ENCODE results near the gene CCDC175.
A peak's percentile ranks its signal among the peaks of the same experiment; 100 is the strongest.

The CCDC175 gene

GRCh38 chr14:59576332-59577294, at the start of gene CCDC175:
Gene CCDC175, minus strand, starts transcription at chr14:59576812. Its CDS starts 37 bp downstream, at chr14:59576775.
- peak; percentile 87 for DNase-seq

DNA sequence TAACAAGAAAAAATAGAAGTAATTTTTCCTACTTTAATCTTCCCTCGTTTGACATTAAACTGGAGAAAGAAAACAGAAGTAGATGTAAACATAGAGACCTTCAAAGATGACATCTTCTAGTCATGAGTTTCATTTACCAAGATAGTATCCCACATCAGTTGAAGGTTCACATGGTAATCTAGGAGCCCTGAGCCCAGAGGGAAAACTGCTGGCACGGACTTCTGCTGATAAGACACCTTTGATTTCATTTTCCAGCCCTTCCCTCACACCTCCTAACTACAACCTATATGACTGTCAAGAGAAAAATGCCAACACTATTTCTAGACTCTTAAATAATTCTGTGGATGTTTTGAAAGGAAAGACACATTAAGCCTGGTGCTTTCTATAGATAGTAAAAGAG, 46.0 kb upstream of the CCDC175 start:
- ATAC-seq, result no peak
- no peak for DNase-seq

More at GRCh38 chr14:59576332-59577294, at the start of gene CCDC175:
- ATAC-seq, result peak; percentile 97

DNA sequence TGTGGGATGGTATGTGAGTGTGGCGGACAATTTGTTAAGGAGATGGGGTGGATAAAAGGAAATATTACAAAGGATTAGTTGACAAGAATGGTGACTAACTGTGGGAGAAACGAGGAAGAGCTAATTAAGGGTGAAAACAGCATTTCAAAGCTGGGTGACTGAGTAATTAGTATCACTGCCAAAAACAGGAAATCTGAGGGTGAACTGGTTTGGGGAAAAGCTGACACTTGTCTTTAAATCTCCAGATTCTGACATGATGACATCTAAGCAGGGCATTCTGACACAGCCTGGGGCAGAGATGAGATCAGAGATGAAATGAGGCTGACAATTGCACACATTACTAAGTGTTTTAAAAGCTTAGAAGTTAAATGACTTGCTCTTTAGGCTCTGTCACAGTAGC, 42.4 kb upstream of the CCDC175 start:
- no peak for DNase-seq
- no peak for ATAC-seq

DNA sequence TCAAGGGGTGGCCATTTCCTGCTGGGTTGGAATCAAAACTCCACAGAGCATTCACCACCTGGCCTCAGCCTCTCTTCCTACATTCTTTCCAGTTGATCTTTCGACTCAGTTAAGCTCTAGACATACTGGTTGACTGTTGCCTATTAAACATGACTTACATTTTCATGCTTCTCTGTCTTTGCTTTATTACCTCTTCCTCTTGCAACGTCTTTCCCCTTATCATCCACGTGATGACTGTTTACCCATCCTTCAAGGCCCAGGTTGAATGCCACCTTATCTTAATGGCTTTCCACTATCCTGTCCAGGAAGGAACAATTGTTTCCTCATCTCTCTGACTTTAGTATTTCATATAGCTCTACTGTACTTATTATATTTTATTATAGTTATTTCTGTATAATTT, 24.4 kb upstream of the CCDC175 start:
- no peak for DNase-seq
- no peak for ATAC-seq

DNA sequence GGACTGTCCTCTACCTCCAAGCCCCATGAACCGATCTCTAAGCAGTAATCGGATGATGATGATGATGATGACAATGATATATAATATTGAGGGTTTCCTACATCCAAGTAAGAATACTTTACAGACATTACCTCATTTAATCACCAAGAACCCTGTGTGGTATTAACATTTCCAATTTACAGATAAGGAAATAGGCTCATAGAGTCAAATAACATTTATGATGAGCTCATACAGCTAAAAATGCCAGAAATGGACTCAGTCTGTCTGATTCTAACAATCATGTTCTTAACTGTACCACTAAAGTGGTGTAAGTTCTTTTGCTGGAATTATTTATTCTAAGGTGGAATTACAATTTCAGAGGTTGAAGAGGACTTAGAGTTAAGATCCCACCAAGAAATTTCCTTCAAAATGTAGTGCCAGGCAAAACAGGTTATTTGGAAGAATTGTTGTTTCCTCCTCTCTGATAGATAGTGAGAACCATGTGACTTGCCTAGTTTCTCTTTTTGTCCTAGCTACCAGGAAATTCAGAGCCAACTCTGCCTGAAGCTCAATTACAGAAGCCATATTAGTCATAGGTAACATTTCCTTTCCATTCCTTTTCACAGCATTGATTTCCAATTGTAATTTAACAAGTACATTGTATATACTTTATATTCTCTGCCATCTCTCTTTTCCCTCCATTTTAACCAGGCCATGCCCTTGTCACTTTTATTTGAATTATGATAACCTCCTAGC, 23.8 kb upstream of the CCDC175 start:
- ATAC-seq (no peak), DNase-seq (no peak)

GRCh38 chr14:59595071-59595470, 18.5 kb upstream of the CCDC175 start:
- ATAC-seq (no peak), DNase-seq (no peak)

GRCh38 chr14:59591641-59592370, 15.2 kb upstream of the CCDC175 start:
- DNase-seq (no peak), ATAC-seq (no peak)

- ATAC-seq, result no peak
- no peak for DNase-seq
Observed at GRCh38 chr14:59588101-59588500, 11.5 kb upstream of the CCDC175 start.

DNA sequence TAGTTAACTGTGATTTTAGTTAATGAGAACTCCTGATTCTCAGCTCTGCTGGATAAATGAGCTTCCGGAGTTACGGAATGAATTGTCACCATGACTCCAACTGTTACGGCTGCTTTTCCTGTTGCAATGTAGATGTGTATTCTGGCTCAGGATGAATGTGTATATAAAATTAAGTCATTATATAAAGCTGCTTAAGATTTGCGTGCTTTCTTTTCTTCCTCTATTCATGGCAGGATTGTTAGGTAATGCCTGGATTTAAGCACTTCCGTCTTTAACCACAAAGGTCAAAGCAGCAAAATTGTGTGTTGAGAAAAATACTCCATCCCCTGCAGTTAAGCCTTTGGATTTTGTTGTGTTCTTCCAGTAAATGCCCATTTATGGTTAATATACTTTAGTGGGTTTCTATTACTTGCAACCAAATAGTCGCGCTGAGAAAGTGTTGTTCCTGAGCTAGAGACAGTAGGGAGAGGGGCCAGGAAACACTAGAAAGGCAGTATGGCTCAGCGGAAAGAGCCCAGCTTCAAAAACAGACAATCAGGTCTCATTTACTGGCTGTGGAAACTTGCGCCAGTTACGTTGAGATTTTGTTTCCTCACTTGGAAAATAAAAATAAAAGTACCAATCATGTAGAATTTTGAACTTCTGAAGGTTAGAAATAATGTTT, 9.4 kb upstream of the CCDC175 start:
- no peak for ATAC-seq
- DNase-seq, result no peak

DNA sequence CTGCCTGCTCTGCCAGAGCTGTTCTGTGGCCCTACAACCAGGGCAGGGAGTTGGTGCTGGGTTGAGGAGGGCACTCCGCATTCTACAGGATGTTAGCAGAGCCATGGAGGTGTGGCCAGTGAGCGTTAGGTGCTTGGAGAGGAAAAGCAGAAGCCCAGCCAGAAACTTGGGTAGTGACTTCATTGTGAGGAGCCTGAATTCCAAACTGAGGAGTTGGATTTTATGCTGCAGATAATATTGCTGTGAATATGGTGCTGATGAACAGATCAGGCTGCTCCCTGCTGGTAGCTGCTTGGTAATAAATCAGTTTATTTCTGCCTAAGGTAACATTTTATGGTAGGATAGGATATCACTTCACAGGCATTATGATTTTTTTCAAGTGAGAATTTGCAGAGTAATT, 7.1 kb upstream of the CCDC175 start:
- ATAC-seq, result no peak
- no peak for DNase-seq

- no peak for ATAC-seq
- no peak for DNase-seq
Observed at GRCh38 chr14:59582845-59583509, 6.4 kb upstream of the CCDC175 start.

DNA sequence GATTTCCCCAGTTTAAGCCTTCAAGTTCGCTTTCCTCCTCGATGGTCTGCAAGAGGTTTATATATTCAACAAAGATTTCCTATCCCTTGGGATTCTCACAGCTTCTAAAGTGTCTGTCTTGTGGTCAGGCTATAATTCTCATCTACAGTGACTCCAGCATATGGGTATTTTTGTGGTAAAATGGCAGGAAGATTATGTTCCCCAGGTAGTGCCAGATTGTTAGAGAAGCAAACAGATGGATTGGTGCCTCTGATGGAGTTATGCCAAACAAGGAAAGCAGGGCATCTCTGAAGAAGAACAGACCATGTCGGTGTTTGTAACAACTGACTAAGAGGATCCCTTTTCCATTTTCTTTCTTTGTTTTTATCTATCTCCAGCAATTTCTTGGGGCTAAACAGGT, 5.5 kb upstream of the CCDC175 start:
- DNase-seq, result no peak
- ATAC-seq, result no peak

DNA sequence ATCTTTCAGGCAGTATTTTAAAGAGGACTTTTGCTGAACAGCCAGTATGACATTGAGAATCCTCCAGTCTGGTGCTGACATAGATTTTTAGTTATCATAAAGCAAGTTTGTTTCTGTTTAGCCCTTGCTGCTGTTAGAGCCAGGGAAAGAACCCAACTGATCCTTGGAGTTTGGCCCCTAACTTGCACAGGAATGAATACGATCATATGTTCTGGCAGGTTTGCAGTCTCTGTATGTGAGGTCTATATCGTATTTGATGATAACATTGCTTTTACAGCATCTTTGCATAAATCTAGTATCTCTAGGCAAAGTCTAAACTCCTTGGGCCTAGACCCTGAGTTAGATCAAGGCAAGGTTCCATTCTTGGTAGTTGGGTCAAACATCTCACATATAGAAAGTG, 4.3 kb upstream of the CCDC175 start:
- DNase-seq (no peak), ATAC-seq (no peak)

GRCh38 chr14:59570122-59570521, 6.5 kb downstream of the CCDC175 start:
- no peak for DNase-seq

DNA sequence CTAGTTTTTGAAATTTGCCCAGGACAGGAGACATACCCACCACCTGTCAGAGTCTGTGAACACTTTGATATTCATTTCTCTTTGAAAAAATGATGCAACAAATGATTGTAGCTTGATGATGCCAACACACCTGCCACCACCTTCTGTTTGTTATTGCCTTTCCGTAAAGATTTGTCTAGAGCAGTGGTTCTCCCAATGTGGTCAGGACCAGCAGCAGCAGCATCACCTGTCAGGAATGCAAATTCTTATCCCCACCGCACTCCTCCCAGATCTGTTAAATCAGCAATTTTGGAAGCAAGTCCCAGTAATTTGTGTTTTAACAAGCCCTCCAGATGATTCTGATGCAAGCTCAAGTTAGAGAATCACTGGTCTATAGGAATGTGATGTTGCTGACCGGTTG, 9.9 kb downstream of the CCDC175 start:
- no peak for ATAC-seq
- no peak for DNase-seq

More at GRCh38 chr14:59570122-59570521, 6.5 kb downstream of the CCDC175 start:
- ATAC-seq, result no peak

DNA sequence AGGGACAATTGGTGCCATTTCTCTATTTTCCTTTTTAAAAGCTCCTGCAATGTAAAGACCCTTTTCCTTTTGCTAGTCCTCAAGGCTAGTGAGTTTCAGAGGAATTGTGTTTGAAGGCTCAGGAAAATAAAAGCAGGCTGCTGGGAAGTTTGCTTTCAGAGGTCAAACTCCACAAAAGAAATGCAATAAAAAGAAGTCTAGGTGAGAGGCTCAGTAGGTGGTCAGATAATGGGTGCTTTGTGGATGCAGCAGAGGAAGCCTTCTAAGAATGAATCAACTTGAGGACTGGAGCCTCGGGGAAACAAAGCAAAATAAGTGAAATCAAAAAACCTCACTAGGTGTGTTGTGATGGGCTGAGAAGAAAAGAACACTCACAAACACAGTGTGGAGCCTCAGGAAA, 10.3 kb downstream of the CCDC175 start:
- DNase-seq (no peak), ATAC-seq (no peak)

- no peak for ATAC-seq
- no peak for DNase-seq
Observed at GRCh38 chr14:59565087-59565486, 11.5 kb downstream of the CCDC175 start.

DNA sequence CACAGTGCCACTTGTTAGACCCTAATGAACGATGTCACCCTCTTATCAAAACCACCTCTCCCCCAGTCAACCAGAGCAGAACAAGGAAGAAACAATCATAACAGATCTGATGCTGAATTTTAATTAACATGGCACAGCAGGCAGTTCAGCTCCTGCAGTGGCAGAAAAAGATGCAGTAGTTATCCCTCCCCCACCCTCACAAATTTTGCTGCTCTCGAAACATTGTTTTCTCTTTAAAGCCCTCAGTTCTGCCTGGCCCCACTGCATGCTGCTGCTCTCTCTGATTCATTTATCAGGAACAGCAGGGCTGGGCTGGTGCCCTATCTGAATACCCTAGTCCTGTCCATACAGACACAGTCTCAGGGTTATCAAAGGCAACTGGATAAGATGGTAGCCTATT, 12.2 kb downstream of the CCDC175 start:
- no peak for ATAC-seq
- DNase-seq, result no peak

GRCh38 chr14:59547310-59547709, 29.3 kb downstream of the CCDC175 start:
- ATAC-seq (no peak), DNase-seq (no peak)

GRCh38 chr14:59543873-59544272, 32.7 kb downstream of the CCDC175 start:
- ATAC-seq (no peak), DNase-seq (no peak)

GRCh38 chr14:59541731-59542130, 34.9 kb downstream of the CCDC175 start:
- no peak for ATAC-seq
- DNase-seq, result no peak

Data from stimulated activated naive CD8-positive, alpha-beta T cell treated with anti-CD3 and anti-CD28 coated beads, Interleukin-15, Interleukin-2, amounts not matched to agents 100 U/mL and 50 U/mL, for 24 hours (primary cell).